Activated CD4-positive, CD25-positive, alpha-beta regulatory T cell (primary cell): ENCODE results near the gene CPB1.

Source experiments
- DNase-seq, 4 experiments: peaks; one replicate each; lab custom pipeline; 2025; lab: John Stamatoyannopoulos, UW

The CPB1 gene

DNA sequence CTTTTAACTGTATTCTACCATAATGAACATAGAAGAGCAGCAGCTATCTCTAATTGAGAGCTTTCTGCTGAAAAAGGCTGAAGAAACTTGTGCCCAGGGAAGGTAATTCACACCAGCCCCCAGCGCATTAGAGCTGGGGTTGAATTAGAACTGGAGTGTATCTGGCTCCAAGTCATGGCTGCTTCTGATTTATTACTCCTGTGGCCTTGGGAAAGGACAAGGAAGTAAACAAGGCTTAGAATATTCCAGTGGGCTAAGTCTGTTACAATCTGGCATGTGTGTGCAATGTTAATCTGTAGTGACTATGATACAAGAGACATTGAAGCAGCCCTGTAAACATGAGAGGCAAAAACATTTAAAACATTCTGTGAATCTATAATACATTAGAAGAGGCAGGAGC is 55.6 kb downstream of the CPB1 start:
- no peak for DNase-seq

DNA sequence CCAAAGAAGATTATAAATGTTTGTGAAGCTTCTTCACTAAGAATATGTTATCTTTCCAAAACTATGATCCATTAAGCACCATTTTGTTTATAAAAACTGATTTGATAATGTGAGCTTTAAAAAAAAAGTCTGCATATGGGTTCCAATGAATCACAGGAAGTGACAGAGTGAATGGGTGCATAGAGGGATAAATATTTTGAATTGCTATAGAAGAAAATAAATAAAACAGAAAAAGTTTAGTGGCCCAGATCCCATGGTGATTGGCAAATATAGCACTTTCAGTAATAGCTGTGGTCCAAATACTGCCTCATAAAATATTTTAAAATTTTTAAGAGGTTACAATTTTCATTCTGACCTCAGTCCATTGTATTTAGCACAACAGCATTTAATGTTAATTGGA is 56.6 kb downstream of the CPB1 start:
- no peak for DNase-seq

DNA sequence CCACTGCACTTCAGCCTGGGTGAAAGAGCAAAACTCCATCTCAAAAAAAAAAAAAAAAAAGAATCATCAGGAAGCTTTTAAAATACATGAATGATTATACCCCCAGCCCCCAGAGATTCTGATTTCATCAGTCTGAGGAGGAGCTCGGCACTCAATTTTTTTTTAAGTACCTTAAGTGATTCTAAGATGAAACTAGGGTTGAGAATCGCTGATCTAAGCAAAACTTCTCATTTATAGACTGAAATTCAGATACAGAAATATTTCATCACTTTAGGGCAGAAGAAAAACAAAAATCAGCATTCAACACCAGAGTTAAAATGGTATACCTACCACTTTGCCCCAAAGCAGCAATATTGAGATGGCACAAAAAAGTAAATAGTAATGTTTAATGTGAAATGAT is 62.2 kb downstream of the CPB1 start:
- no peak for DNase-seq

DNA sequence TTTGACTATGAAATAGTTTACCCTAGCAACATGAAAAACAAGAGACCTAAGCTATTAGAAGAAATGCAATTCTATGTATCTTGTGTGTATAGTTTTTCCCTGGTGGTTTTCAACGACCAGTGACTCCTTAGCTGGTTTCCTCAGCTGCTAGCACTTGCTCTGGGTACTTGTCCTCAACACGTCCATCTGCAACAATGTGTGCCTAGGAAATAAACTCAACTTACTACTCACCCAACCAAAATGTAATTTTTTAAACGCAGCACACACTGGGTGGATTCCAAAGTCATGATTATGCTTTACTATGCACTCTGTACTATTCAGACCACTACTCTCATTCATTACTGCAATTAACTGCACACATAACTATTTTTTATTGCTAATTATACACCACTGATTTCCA is 68.5 kb downstream of the CPB1 start:
- DNase-seq: no peak

DNA sequence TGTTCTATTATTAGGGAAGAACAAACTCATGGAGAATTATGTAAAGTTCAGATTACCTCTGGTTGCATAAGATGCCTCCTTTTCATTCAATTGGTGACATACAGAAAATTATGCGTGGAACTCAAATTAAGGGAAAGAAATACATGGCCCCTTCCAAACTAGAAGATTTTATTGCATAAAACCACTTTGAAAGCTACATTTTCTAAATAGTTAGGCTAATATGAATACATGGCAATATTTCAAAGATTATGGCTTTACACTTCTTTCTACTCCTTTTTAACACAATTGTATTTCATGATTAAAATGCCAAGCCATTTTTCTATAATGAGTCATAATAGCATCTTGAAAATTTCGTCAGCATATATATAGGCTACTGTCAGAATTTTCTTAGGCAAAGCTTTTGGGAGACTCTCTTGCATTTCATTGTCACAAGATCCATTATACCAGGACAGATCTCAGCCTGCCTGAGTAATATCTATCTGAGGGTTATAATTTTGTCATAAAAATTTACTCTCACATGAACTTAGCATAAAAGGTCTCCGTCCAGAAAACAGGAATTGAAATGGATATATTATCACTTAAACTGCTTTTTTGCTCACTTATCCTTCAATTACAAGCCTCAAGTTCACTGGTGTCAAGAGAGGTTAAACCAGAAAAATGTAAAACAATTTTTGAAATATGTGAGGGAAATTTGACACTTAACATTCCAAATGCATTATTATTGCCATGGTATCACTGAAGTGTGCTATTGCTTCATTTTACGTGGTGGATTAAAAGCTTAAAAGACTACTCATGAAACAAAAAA is 74.6 kb downstream of the CPB1 start:
- DNase-seq: no peak

DNA sequence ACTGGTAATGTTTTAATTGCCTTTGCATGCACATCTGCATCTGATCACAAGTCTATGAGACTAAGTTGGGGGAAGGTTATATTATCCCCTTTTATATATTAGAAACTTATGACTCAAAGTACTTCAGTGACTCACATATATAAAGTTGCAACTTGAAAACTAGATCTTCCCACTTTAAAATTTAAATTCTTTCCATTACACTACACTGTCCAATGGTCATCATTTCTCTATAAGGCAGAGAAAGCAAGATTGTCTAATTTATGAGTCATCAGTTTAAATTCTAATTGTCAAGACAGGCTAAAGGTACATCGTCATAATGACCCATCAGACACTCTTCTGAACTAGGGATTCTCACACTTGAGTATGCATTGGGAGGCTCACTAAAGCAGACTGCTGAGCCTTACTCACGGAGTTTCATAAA is 75.4 kb downstream of the CPB1 start:
- no peak for DNase-seq

DNA sequence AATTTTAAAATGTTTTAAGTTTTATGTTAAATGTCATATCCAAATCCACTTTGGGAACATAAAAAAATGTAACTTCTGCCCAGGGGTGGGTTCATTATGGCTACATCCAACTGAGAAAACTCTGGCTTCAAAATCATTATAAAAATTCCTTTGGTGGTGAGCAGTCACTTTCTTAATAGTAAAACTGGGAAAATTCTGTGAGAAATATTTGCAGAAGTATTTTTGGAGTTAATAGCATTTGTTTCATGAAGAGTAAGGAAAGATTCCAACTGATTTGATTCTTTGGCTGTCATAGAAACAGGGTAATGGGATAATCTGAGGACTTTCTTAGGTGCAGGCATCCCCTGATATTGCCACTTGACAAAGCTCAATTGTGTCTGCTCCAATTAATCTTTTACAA is 76.3 kb downstream of the CPB1 start:
- DNase-seq: no peak

DNA sequence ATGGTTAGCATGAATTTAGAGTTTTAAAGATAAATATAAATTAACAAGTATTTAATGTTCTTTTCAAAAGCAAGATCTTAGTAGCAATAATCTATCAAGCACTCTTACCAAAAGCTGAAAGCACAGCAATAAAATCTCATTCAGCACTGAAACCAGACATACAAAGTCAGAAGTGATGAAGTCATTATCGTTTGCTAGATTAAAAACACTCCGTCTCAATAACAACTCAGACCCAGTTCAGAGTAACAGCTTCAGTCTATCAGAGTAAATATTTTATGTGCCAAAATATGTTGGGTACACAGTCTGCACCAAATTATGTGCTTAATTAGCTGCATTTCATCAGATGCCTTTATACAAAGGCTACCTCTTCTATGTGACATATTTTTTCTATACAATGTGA is 79.1 kb downstream of the CPB1 start:
- no peak for DNase-seq
